HCT116 (cell line): ENCODE results near the gene GPAT2.
"Not testable (repeated sequence)": the region's sequence is repeated elsewhere in the genome, so short reads cannot be mapped to it uniquely, and the experiment has no call there.

Source experiments
- CTCF ChIP-seq, 3 experiments: fragments of 200-600 bp in 1 of 3; sonication (generic) in 1 of 3; IDR thresholded peaks in 2 of 3; conservative IDR thresholded peaks in 1 of 3; 2 replicates each; pipeline ENCODE4 v1.5.1; 2012 to 2017; ENCODE audit warnings: low read depth in 2 of 3, low read length in 2 of 3, antibody characterized with exemption in 1 of 3, borderline replicate concordance in 1 of 3, control low read depth in 1 of 3, mild to moderate bottlenecking in 1 of 3, mixed read lengths in 1 of 3, mixed run types in 1 of 3, moderate library complexity in 1 of 3; ENCODE audit not compliant: insufficient read depth in 1 of 3
- ELF1 ChIP-seq: IDR thresholded peaks from 2 replicates; pipeline ENCODE4 v1.6.1; 2012; ENCODE audit warnings: low read depth, borderline replicate concordance
- EZH2 ChIP-seq: fragments of 200-600 bp; sonication (generic); IDR thresholded peaks from 2 replicates; pipeline ENCODE4 v1.6.1; 2017; ENCODE audit warnings: antibody characterized with exemption, mixed run types
- MAX ChIP-seq: IDR thresholded peaks from 2 replicates; pipeline ENCODE4 v1.6.1; 2012
- POLR2A ChIP-seq: IDR thresholded peaks from 2 replicates; pipeline ENCODE4 v1.7.0; 2011; ENCODE audit warnings: borderline replicate concordance; ENCODE audit not compliant: insufficient read depth, insufficient read length; ENCODE audit errors: extremely low read depth
- SRF ChIP-seq: IDR thresholded peaks from 2 replicates; pipeline ENCODE4 v1.6.1; 2012; ENCODE audit warnings: low read depth
- TCF7L2 ChIP-seq: IDR thresholded peaks from 2 replicates; pipeline ENCODE4 v1.7.0; 2011; ENCODE audit warnings: borderline replicate concordance, inconsistent platforms; ENCODE audit not compliant: insufficient read depth, insufficient read length; ENCODE audit errors: extremely low read depth
- ZBTB33 ChIP-seq: IDR thresholded peaks from 2 replicates; pipeline ENCODE4 v1.6.1; 2011; ENCODE audit warnings: mild to moderate bottlenecking, low read length, moderate library complexity; ENCODE audit not compliant: insufficient replicate concordance; ENCODE audit errors: extremely low read depth
- ZFX ChIP-seq: fragments of 450-650 bp; IDR thresholded peaks from 2 replicates; pipeline ENCODE4 v1.6.1; 2017
- ZNF274 ChIP-seq: fragments of 200-500 bp; sonication (Bioruptor generic); IDR thresholded peaks from 2 replicates; pipeline ENCODE4 v1.6.1; 2014; ENCODE audit warnings: mild to moderate bottlenecking, low read depth, low read length, inconsistent platforms

GRCh38 chr2:96008051-96008450, 26.7 kb downstream of the GPAT2 start:
- not testable (repeated sequence) for TF ChIP-seq ZFX; CTCF (IDR thresholded peaks at IDR 0.05 in 2 of 3, conservative IDR thresholded peaks at IDR 0.05 in 1 of 3; ENCODE audit: borderline replicate concordance in 1 of 3, insufficient read depth in 1 of 3, low read depth in 2 of 3, low read length in 2 of 3); POLR2A; SRF; ZNF274; TCF7L2; EZH2; ELF1; ZBTB33; MAX
